Muscle of leg (tissue), 11 donors: ENCODE data around the gene GAB2. TPM values are rescaled to one million over a fixed set of nuclear protein-coding genes. Genes with fewer than 3 reads are reported as not detected.

Experiments used
- DNase-seq: peaks from one replicate; pipeline ENCODE4 v3.0.0; 2013
- H3K27ac ChIP-seq: one replicate; pipeline ENCODE4 v1.5.1; 2013; ENCODE audit warnings: mild to moderate bottlenecking, low read length, control low read depth
- H3K27me3 ChIP-seq: one replicate; pipeline ENCODE4 v1.6.1; 2013; ENCODE audit warnings: low read length; ENCODE audit not compliant: control insufficient read depth, insufficient read depth
- H3K36me3 ChIP-seq: one replicate; pipeline ENCODE4 v1.6.1; 2013; ENCODE audit warnings: low read length; ENCODE audit not compliant: control insufficient read depth, insufficient read depth
- H3K4me1 ChIP-seq: one replicate; pipeline ENCODE4 v1.6.1; 2013; ENCODE audit warnings: low read length; ENCODE audit not compliant: control insufficient read depth, insufficient read depth
- H3K4me3 ChIP-seq: one replicate; pipeline ENCODE4 v1.5.1; 2013; ENCODE audit warnings: low read length, control low read depth
- H3K9me3 ChIP-seq: replicated peaks from 2 replicates; pipeline ENCODE4 v1.6.1; 2013; ENCODE audit warnings: low read depth, low read length; ENCODE audit not compliant: control insufficient read depth
- WGBS: methylation state at CpG from one replicate; pipeline ENCODE4 v1.1.5; 2013; ENCODE audit warnings: missing lambda C conversion rate; ENCODE audit not compliant: insufficient coverage; 5-methylcytosine and 5-hydroxymethylcytosine counted together
- polyA plus RNA-seq, 8 donors: library from polyadenylated mRNA; unstranded; fragments of 120-200 nt; gene quantifications; one replicate each; pipeline versions ENCODE4 v1.2.1 to v1.2.3, GENCODE V29; 2013; ENCODE audit warnings: inconsistent platforms in 1 of 8, low replicate concordance in 1 of 8; ENCODE audit not compliant: insufficient read length in 8 of 8, insufficient read depth in 1 of 8
- total RNA-seq: library from RNA; stranded (reverse); fragments of 120-200 nt; gene quantifications from one replicate; pipeline ENCODE4 v1.2.4, GENCODE V29; 2013

GAB2 gene
- total and polyA plus RNA-seq, 9 donors: 9.6 to 18.8 (median 14.2) TPM

GRCh38 chr11:78166855-78167469 is 250.7 kb downstream of the GAB2 start:
- H3K36me3 ChIP-seq: peaks cover 10% of the 10 kb centered on the region
- H3K9me3 ChIP-seq: no peaks in the 10 kb centered on the region
- H3K27me3 ChIP-seq: no peaks in the 10 kb centered on the region
- DNase-seq: no peak
- peaks cover 9% of the 10 kb centered on the region for H3K4me1 ChIP-seq
- WGBS: 70% methylated on average over 3 of the region's 6 CpGs
- no peak overlapping the region for H3K4me3 ChIP-seq
- H3K27ac ChIP-seq: no peak overlapping the region

Other genes starting within 250 kb of the GAB2 start
- 4.9 TPM for gene KCTD21, start 229.2 kb downstream of the GAB2 start, total RNA-seq
- gene KCTD21, start 229.2 kb downstream of the GAB2 start, polyA plus RNA-seq: 1 to 10 TPM; 6.0 to 7.7 (median 6.5) TPM
- gene USP35, start 228.9 kb downstream of the GAB2 start, total RNA-seq: 2.6 TPM
- 1 to 10 TPM; 3.5 to 4.8 (median 4.0) TPM for gene USP35, start 228.9 kb downstream of the GAB2 start, polyA plus RNA-seq
- gene NARS2, start 157.0 kb upstream of the GAB2 start, total RNA-seq: 20.3 TPM
- gene NARS2, start 157.0 kb upstream of the GAB2 start, polyA plus RNA-seq: 10 to 100 TPM; 11.5 to 18.0 (median 14.4) TPM